Karpas-422 (cell line): ENCODE data around the gene POU4F2. TPM values are rescaled to one million over a fixed set of nuclear protein-coding genes. Genes with fewer than 3 reads are reported as not detected.

Source experiments
- DNase-seq: peaks from one replicate; pipeline ENCODE4 v3.0.0-alpha.2; 2015
- H2AFZ ChIP-seq: fragments of 200-600 bp; sonication (generic); 2 replicates; pipeline ENCODE4 v1.6.1; 2014; ENCODE audit warnings: antibody characterized with exemption, low read length, mixed read lengths
- H3K27ac ChIP-seq: fragments of 200-600 bp; sonication (generic); 2 replicates; pipeline ENCODE4 v1.5.1; 2014; ENCODE audit warnings: mild to moderate bottlenecking, low read length, moderate library complexity
- H3K27me3 ChIP-seq: fragments of 200-600 bp; sonication (generic); 2 replicates; pipeline ENCODE4 v1.6.1; 2014; ENCODE audit warnings: low read length, mixed read lengths
- H3K36me3 ChIP-seq: fragments of 200-600 bp; sonication (generic); 2 replicates; pipeline ENCODE4 v1.6.1; 2014; ENCODE audit warnings: low read length, mixed read lengths; ENCODE audit not compliant: insufficient read depth
- H3K4me1 ChIP-seq: fragments of 200-600 bp; sonication (generic); 2 replicates; pipeline ENCODE4 v1.6.1; 2014; ENCODE audit warnings: mild to moderate bottlenecking, low read length, mixed read lengths
- H3K4me2 ChIP-seq: fragments of 200-600 bp; sonication (generic); 2 replicates; pipeline ENCODE4 v1.6.1; 2014; ENCODE audit warnings: low read length, low read depth, mild to moderate bottlenecking; ENCODE audit not compliant: poor library complexity, severe bottlenecking
- H3K4me3 ChIP-seq: fragments of 200-600 bp; sonication (generic); 2 replicates; pipeline ENCODE4 v1.5.1; 2014; ENCODE audit warnings: mild to moderate bottlenecking, antibody characterized with exemption, low read length, mixed read lengths
- H3K79me2 ChIP-seq: fragments of 200-600 bp; sonication (generic); 2 replicates; pipeline ENCODE4 v1.6.1; 2014; ENCODE audit warnings: mild to moderate bottlenecking, low read length, mixed read lengths
- H3K9ac ChIP-seq: fragments of 200-600 bp; sonication (generic); 2 replicates; pipeline ENCODE4 v1.6.0; 2014; ENCODE audit warnings: low read length
- H3K9me2 ChIP-seq: fragments of 200-600 bp; sonication (generic), shearing (Covaris generic); replicated peaks from 2 replicates; pipeline ENCODE4 v1.6.0; 2014; ENCODE audit warnings: mild to moderate bottlenecking, low read length, moderate library complexity; ENCODE audit not compliant: insufficient read depth
- H3K9me3 ChIP-seq: fragments of 300-700, 200-600 bp; sonication (generic); 2 replicates; pipeline ENCODE4 v1.6.1; 2014; ENCODE audit warnings: low read length, mixed read lengths
- H4K20me1 ChIP-seq: fragments of 200-600 bp; sonication (generic); 2 replicates; pipeline ENCODE4 v1.6.1; 2014; ENCODE audit warnings: mild to moderate bottlenecking, antibody characterized with exemption, low read length, low read depth; ENCODE audit not compliant: insufficient read depth
- total RNA-seq: library from RNA; depleted of rRNA; stranded (reverse); fragments of >200 nt; shearing (Covaris generic); gene quantifications from 2 replicates; pipeline ENCODE4 v1.2.3, GENCODE V29; 2014; ENCODE audit warnings: low replicate concordance; rRNA removed

The POU4F2 gene
- total RNA-seq, 1 experiment from 2014 or later: not detected

- no peak overlapping the region for H3K27ac ChIP-seq
- no peaks in the 10 kb centered on the region for H3K36me3 ChIP-seq
- no peaks in the 10 kb centered on the region for H3K27me3 ChIP-seq
- H4K20me1 ChIP-seq: no peaks in the 10 kb centered on the region
- no peaks in the 10 kb centered on the region for H3K4me1 ChIP-seq
- no peak for DNase-seq
- H3K9me3 ChIP-seq: no peaks in the 10 kb centered on the region
- no peak overlapping the region for H3K9ac ChIP-seq
- H2AFZ ChIP-seq: no peak overlapping the region
- H3K4me2 ChIP-seq: no peak overlapping the region
- no peaks in the 10 kb centered on the region for H3K9me2 ChIP-seq
- no peaks in the 10 kb centered on the region for H3K79me2 ChIP-seq
- no peak overlapping the region for H3K4me3 ChIP-seq
Measured at GRCh38 chr4:146674829-146675570, 36.3 kb downstream of the POU4F2 start.

Other genes with a start within 250 kb of the POU4F2 start
- 17.0 and 26.6 TPM in 2 replicates for gene SLC10A7, start 117.0 kb upstream of the POU4F2 start, total RNA-seq